ENCODE data around the gene CNGA3.

DNA sequence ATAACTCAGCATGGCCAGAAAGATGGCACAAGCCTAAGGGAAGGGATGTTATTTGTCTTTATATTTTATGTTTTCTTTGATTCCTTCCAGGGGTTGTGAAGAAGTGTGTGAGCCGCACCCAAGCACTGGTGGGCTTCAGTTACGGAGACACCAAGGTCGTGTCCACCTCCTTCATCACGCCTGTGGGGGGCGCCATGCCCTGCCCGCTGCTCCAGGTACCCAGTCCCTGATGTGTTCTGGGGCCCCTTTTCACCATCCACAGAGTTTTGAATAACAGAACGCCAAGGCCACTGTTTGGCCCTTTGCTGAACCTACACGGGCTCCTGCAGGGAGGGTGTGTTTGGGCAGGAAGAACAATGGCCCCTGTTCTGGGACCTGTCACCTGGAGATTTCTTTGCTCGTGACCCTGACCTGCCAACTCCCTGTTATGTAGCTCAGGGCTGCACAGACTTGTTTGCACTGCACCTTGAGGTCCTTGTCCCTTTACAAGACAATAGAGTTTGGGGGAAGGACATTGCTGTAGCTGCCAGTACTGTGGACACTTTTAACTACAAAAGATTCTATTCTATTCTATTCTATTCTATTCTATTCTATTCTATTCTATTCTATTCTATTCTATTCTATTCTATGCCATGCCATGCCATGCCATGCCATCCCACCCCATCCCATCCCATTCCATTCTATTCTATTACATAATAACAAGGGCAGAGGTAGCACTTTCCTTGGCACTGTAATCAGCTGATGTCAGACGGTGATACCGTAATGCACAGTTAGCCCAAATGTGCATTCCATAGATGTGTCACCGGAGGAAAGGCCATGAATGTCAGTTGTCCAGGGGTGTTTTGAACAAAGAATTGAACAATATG lies 48.2 kb upstream of the CNGA3 start:
- TF ChIP-seq, protein P1, sequence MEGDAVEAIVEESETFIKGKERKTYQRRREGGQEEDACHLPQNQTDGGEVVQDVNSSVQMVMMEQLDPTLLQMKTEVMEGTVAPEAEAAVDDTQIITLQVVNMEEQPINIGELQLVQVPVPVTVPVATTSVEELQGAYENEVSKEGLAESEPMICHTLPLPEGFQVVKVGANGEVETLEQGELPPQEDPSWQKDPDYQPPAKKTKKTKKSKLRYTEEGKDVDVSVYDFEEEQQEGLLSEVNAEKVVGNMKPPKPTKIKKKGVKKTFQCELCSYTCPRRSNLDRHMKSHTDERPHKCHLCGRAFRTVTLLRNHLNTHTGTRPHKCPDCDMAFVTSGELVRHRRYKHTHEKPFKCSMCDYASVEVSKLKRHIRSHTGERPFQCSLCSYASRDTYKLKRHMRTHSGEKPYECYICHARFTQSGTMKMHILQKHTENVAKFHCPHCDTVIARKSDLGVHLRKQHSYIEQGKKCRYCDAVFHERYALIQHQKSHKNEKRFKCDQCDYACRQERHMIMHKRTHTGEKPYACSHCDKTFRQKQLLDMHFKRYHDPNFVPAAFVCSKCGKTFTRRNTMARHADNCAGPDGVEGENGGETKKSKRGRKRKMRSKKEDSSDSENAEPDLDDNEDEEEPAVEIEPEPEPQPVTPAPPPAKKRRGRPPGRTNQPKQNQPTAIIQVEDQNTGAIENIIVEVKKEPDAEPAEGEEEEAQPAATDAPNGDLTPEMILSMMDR (IDR thresholded peaks at IDR 0.05), result no peak
- TF ChIP-seq POLR2A (IDR thresholded peaks at IDR 0.05), result no peak

All from breast epithelium (tissue), 3 donors.